HTERT RPE-1 (cell line): Measurements from ENCODE around the gene UHMK1.

Experiments used
- in situ Hi-C: fragments of 300-500 bp; cut with MboI; formaldehyde crosslinking; loops from 4 replicates; pipeline ENCODE4 v1.14.3; 2020; ENCODE audit warnings: low sequenced_read_pairs

The UHMK1 gene

DNA sequence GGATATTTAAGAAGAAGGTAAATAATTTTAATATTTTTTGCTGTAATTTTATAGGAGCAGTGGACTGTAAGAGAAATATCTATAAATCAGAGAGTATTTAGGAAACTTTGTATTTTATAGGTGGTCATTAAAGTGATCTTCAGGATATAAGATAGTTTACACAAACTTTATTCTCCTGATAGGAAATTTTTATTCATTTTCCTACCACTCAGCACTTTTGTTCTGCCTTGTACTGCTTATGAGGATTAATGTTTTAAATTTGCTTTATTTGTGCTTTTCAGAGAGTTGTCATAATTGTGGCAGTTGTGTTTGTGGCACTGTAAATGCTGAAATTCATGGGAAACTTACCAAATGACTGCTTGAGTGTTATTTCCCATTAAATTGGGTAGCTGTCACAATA, 29.7 kb downstream of the UHMK1 start:
- in situ Hi-C loops, result no loop called here

DNA sequence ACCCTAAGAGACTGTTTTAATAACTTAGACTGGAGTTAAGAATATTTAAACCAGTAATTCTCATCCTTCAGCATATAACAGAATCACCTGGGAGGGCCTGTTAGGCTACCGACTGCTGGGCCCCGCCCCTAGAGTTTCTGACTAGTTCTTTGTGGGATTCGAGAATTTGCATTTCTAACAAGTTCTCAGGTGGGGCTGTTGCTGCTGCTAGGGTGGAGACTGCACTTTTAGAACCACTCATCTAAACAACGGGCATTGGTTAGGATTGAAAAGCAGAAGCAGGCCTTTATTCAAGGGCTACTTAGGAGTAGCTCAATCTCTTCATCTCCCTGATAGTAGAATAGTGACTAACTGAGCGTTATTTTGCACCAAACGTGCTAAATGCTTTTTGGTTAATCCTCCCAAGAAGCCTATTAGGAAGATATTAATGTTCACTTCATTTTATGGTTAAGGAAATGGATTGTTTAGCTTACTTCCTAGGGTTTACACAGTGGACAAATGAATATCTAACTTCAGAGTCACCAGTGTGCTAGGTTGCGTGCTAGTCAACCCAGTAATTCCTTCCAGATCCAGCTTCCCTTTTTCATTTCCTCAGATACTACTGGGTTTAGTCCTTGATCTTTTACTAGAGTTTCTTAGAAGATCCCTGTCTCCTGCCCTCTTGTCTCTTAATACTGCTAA, 32.8 kb downstream of the UHMK1 start:
- in situ Hi-C loops, result no loop called here

DNA sequence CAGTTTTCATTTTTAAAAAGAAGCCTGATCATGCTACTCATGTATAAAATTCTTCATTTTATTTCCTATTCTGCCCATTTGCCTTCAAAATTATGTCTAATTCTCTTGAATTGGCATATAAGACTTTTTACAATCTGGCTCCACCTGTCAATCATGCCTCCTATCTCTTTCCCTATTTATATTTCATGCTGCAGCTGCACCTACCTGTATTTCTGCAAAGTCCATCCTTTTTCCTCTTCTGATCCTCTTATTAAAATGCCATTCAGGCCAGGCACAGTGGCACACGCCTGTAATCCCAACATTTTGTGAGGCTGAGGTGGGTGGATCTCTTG, 33.3 kb downstream of the UHMK1 start:
- in situ Hi-C loops, result no loop called here

DNA sequence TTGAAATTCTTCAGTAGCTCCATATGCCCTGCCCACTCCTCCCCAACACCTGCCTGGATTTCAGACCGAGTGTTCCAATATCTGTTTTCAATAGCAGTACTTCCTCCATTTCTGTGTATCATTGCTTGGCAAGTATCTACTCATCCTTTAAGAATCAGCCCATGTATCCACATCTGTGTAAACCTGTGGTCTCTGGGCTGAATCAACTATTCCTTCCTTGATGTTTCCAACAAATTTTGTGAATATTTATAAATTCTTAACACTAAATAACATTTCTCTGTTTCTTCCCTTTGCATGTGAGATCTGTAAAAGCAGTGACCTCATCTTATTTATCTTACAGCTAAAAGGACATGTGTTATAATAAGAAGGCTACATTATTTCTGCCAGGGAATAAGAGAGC, 37.9 kb downstream of the UHMK1 start:
- in situ Hi-C loops, result no loop called here

DNA sequence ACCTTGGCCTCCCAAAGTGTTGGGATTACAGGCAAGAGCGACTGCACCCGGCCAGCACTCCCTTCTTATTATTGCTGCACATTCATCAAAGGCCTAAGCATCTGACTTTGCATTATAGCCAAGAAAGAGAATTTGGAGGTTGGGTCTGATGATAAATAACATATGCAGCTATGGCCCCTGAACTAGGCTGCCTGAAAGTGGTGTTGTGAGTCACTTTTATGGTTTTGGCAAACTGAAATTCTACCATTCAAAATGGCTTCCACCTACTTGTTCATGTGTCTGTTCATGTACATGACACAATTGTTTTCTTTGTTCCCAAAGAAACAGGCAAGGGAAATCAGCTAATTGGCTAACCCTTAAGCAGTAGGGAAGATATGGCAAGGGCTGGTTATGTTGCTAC, 38.9 kb downstream of the UHMK1 start:
- in situ Hi-C loops, result no loop called here

DNA sequence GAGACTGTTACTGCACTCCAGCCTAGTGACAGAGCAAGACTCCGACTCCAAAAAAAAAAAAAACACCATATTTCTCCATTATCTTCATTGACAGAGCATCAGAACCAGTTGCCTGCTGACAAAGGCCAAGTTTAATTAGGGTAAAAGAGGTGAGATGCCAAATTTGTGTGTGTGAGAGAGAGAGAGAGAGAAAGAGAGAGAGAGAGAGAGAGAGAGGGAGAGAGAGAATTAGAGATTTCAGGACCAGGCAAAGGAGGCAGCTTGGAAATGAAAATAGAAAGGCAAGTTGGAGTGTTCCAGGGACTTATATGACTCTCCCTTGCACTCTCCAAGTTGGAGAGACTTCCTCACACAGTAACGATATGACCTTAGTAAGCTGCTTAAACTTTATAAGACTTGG, 39.6 kb downstream of the UHMK1 start:
- in situ Hi-C loops, result no loop called here

DNA sequence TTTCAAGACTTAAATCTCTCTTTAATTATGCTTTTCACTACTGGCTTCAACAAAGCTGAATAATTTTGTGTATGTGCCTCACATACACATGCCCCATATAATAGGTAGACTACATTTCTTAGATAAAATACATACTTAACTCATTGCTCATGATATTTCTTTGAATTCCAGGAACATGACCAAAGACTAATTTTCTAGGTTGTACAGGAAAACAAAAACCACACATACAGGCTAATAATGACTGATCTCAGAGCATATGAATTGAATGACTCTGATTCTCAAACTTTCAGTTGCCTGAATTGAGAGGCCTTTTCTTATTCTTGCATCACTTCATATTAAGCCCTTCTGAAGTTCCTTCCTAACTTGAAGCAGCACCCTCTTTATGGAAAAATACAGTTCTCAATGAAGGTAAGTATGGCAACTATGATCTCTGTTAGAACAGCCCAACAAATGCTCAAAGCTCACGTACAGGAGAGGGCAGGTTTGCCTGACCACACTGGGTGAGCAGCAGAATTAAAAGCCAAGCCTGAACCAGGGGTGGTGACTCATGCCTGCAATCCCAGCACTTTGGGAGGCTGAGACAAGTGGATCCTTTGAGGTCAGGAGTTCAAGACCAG, 41.3 kb downstream of the UHMK1 start:
- in situ Hi-C loops, result no loop called here

DNA sequence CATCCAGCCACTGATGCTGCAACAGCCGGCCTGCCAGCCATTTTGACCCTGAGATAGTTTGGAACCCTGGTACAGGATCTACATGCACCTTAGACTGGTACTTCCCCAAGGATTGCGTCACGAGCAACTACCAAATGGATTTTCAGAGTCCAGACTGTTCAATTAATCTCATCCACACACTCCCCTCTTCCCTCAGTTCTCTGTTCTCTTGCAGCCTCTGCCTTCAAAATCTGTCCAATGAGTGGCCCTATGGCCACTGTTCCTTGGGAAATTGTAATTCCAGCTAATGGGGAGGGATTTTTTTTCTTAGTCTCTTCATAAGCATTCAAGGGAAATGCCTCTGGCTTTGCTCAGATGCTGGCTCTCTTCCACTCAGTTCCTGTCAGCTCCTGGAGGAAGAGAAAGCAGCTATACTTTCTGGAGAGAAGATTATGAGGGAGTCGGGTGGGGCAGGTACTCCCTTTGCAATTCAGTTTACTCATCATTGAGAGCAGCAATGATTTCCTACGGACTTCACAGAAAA, 44.1 kb downstream of the UHMK1 start:
- in situ Hi-C loops, result no loop called here

DNA sequence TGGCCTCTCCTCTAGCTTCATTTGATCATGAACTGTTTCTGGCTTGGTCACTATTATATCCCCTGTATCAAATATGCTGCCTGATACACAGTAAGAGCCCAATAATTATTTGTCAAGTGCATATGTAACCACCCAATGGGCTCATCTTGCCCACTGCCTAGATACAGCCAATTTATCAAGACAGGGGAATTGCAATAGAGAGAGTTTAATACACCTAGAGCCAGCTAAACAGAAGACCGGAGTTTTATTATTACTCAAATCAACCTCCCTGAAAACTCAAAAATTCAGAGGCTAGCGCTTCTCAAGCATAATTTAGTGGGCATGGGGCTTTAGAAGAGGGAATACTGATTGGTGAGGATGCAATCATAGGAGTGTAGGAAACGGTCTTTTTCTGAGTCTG, 45.6 kb downstream of the UHMK1 start:
- in situ Hi-C loops, result no loop called here

DNA sequence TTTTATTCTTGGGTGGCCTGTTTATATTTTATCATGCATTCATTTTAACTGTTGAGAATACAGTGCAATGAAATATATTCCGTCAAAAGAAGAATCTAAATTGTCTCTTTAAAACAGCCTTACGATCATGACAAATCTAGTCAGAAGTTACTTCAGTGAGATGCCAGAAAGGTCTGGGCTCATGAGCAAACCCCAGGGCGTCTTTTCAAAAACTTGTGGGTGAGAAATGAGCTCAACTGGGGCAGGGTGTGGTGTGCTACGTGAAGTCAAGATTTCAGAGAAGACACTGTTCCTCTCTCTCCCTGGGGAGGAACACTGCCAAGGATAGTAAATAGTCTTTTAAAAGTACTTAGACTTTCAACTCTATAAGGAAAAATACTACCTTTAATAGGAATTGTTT, 50.6 kb downstream of the UHMK1 start:
- in situ Hi-C loops, result no loop called here

DNA sequence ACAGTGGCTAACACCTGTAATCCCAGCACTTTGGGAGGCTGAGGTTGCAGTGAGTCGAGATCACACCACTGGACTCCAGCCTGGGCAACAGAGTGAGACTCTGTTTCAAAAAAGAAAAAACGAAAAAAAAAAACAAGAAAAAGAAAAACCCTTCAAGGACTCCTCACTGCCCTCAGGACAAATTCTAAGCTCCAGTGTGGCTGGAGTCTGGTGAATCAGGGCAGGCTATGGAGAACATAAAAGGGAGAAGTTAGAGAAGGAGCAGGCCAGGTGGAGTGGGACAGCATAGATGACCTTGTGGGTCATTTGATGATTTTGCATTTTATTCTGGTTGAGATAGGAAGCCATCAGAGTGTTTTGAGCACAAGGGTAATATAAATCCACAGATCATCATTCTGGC, 51.4 kb downstream of the UHMK1 start:
- in situ Hi-C loops, result no loop called here

DNA sequence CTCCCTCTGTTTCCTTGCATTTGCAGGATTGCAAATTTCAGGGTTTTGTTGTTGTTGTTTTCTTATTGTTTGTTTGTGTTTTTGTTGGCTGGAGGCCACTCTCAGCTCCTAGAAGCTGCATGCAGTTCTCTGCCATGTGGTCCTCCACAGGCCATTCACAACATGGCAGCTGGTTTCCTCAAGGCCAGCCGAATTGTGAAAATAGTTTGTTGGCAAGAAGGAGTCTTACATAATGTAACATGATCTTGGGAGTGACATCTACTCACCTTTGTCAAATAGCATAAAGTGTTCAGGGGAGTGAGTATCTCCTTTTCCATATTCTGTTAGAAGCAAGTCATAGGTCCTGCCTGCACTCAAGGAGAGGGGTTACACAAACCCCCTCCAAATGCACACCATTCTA, 53.3 kb downstream of the UHMK1 start:
- in situ Hi-C loops, result no loop called here

DNA sequence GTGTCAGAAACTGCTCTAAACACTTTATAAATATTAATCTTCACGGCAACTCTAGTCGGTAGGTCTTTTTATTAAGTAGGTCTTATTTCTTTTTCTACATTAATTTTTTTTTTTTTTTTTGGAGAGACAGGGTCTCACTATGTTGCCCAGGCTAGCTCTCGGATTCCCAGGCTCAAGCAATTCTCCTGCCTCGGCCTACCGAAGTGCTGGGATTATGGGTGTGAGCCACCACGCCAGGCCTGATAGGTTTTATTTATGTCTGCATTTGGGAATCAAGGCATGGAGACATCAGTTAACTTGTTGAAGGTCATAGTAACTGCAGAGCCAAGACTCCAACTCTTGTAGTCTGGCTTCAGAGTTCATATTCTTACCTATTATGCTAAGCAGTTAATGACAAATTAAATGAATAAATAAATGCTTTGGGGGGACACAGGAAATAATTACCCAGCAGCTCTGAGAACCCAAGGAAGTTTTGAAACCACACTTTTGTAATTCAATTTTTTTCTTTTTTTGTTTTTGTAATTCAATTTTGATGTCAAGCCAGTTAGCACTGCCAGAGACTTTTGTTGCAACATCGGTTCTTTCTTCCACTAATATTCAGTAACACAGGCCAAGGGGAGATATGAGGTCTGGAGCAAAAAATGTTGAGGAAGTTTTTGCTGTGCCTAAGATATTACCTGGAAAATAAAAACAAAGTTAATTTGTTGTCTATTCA, 54.5 kb downstream of the UHMK1 start:
- in situ Hi-C loops, result no loop called here

DNA sequence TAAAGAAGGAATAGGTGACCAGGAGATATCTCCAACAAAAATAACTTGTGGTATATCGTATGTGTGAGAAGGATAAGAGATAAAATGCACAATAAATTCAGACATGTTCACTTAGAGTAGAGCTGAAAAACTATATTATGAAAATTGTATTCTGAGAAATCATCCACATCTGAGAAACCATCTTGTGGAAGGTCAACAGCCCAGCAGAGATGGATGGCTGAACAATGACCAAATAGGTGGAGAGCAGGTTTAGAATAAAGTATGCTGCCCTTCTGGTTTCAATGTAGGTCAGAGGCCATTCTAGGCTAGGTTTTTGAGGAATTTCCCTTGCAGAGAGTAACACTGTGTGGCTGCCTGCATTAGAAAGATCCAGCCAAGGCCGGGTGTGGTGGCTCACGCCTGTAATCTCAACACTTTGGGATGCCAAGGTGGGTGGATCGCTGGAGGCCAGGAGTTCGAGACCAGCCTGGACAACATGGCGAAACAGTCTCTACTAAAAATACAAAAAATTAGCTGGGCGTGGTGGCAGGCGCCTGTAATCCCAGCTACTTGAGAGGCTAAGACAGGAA, 55.1 kb downstream of the UHMK1 start:
- in situ Hi-C loops, result no loop called here

DNA sequence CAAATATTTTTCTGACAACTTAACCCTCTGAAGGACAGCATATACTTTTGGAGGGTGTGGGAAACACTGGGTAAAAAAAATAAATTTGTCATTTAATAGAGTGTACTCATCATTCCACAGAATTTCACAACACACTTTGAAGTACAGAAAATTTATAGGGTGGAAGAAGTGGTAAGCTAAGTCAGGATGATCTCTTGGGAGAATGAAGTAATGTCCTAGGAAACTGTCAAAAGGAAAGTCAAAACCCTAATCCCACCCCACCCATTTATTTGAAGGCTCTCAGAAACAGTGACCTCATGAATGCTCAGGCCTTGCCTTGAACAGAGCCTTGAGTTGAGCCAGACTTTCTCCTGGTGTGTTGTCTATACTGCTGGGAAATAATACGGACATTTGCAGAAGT, 56.6 kb downstream of the UHMK1 start:
- in situ Hi-C loops, result no loop called here

DNA sequence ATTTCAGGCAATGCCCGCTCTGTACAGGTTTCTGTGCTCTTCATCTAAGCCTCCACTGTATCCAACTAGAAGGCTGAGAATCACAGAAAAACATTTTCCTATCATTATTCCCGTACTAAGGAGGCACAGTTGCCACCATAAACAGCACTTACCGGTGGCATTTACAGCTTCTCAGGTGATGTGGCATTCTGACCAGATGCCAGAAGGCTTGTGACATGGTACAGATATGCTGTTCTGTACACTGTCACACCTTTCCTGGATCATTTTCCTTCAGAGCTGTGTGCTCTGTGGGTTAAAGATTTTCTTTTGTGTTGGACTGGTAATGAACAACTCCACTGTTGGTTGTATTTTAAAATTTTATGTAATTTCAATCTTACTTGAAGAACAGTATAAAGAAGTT, 59.9 kb downstream of the UHMK1 start:
- in situ Hi-C loops, result no loop called here

DNA sequence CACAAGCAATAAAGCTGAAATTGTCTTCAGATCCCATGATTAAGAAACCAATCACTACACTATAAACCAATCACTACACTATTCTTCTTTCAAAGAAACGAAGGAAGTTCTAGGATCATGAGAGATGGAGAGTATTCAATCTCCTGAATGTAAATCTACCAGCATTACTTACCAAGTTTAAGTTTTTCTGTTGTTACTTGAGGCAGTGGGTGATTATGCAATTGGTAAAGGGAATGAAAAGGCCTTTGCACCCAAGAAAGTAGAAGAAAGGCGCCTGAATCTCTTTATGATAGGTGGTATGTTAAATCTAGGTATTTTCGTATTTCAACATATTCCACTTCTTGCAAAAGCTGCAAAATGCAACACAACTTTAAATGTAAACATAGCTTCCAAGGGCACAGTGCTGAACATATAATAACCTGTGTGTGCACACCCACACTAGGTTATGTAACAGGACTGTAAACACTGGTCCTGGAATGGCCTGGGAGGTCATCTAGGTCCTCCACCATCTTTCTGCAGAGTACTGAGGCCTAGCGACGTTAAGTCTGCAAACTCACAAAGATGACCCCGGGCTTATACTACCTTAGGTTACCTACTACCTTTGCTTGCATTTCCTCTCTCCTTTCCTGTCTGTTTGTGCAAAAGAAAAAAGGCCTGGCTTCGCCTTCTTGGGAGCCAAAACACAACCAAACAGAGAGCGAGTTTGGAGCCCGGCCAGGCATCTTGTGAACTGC, 62.9 kb downstream of the UHMK1 start:
- in situ Hi-C loops, result no loop called here

DNA sequence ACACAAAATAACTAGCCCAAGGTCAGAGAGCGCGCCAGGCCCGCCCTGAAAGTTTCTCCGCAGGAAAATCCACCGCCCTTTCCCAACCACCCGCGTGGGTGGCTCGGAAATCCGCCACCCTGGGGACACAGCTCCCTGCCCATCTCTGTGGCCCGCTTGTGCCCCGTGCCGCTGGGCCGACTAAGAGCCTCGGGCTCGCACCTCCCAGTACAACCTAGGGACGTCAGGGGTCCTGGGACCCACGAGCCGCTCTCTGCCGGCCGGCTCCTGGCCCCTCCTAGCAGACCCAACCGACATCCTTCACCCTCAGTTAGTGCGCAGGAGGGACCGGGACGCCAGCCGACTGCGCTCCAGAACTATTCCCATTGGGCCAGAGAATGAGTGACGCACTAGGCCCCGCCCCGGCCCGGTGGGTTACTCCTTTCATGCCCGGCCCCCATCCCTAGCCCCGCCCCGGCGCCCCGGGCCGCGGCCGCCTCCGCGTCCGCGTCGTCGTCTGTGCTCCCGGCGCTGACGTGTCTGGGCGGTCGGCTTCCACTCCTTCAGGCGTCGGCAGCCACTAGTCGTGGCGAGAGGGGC, 63.5 kb downstream of the UHMK1 start:
- in situ Hi-C loops, result no loop called here

DNA sequence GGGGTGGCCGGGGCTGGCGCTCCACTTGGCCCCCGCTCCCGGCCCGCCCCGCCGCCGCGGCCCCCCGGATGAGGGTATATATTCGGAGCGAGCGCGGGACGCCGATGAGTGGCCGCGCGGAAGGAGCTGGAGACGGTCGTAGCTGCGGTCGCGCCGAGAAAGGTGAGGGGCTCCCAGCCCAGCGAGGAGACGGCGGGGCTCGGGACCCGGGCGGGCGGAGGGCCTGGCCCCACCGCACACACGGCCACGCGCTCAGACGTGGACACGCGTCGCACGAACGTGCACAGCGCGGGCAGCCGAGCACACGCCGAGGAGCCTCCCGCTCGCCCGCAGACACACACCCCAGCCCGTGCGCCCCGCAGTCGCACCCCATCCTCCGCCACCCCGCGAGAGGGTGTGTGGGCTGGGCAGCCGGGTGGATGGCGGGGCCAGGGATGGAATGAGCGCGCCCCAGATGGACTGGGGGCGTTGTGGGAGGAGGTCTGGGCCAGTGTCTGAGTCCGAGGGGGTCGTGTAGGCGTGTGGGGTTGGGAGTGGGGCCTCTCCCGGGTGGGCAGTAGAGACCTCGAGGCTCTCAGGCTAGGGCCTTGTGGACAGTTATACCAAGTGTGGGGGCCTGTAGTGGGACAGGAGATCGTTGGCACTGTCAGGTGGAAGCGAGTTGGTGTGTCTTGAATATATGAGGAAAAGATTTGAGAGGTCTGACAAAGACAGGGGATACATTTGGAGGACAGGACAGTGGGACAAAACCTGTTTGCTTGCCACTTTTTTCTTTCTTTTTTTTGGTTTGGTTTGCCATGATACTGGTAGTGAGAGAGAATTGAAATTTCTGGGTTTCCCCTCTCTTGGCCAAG, 64.2 kb downstream of the UHMK1 start, which contains the start of gene UAP1:
Gene UAP1 (plus strand): TSS at position 107 of the 854 bp plus-strand sequence. CDS start 4,347 bp downstream, outside the sequence.
- in situ Hi-C loops, result no loop called here

DNA sequence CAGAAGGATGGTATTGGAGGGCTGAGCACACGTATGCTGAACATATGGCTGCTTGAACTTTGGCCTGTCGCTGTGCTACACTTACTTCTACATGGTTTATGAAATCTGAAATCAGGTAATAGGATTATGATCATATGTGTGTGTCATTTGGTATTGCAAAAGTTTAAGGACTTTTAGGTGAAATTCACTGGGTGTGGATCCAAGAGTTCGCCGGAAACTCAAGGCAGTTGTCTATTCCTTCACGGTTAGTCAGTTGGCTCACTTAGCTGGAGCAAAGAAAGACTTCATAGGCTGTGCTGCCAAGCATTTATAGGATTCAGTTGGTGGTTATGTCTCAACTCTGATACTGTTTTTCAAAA, 64.8 kb downstream of the UHMK1 start:
- in situ Hi-C loops, result no loop called here
